Astrocyte (in vitro differentiated cells and primary cell): Measurements from ENCODE around the gene CYP1A2.

ENCODE experiments used
- EZH2 ChIP-seq: IDR thresholded peaks from 2 replicates; pipeline ENCODE4 v1.6.1; 2012; ENCODE audit warnings: mild to moderate bottlenecking, low read length, inconsistent platforms; ENCODE audit not compliant: insufficient read depth
- TF ChIP-seq, protein P1 (sequence below): IDR thresholded peaks from 2 replicates; pipeline ENCODE4 v1.5.1; 2011; ENCODE audit warnings: low read depth, mild to moderate bottlenecking, inconsistent platforms, low read length, moderate library complexity; ENCODE audit not compliant: insufficient read depth

GRCh38 chr15:74787251-74788041, 38.8 kb downstream of the CYP1A2 start:
- TF ChIP-seq, protein P1, sequence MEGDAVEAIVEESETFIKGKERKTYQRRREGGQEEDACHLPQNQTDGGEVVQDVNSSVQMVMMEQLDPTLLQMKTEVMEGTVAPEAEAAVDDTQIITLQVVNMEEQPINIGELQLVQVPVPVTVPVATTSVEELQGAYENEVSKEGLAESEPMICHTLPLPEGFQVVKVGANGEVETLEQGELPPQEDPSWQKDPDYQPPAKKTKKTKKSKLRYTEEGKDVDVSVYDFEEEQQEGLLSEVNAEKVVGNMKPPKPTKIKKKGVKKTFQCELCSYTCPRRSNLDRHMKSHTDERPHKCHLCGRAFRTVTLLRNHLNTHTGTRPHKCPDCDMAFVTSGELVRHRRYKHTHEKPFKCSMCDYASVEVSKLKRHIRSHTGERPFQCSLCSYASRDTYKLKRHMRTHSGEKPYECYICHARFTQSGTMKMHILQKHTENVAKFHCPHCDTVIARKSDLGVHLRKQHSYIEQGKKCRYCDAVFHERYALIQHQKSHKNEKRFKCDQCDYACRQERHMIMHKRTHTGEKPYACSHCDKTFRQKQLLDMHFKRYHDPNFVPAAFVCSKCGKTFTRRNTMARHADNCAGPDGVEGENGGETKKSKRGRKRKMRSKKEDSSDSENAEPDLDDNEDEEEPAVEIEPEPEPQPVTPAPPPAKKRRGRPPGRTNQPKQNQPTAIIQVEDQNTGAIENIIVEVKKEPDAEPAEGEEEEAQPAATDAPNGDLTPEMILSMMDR, result peak; percentile 57
- no peak for TF ChIP-seq EZH2
